Measurements from ENCODE around the gene PLB1.

PLB1 gene

GRCh38 chr2:28590496-28591301 is 94.8 kb downstream of the PLB1 start:
- DNase-seq (ENCODE audit: low read depth in 2 of 2), result no peak

- DNase-seq (ENCODE audit: low read depth in 2 of 2), result no peak
These were observed 96.0 kb downstream of the PLB1 start for GRCh38 chr2:28591711-28592335.

- DNase-seq (ENCODE audit: low read depth in 2 of 2), result no peak
These were observed 96.6 kb downstream of the PLB1 start for GRCh38 chr2:28592481-28592880.

- no peak for DNase-seq (ENCODE audit: low read depth in 2 of 2)
These were observed 97.4 kb downstream of the PLB1 start for GRCh38 chr2:28593160-28593755.

- no peak for DNase-seq (ENCODE audit: low read depth in 2 of 2)
These were observed 98.1 kb downstream of the PLB1 start for GRCh38 chr2:28594000-28594331.

GRCh38 chr2:28594332-28595108 is 98.7 kb downstream of the PLB1 start:
- no peak for DNase-seq (ENCODE audit: low read depth in 2 of 2)

GRCh38 chr2:28595323-28595722 is 99.5 kb downstream of the PLB1 start:
- no peak for DNase-seq (ENCODE audit: low read depth in 2 of 2)

- DNase-seq (ENCODE audit: low read depth in 2 of 2), result no peak
These were observed 102.6 kb downstream of the PLB1 start for GRCh38 chr2:28598484-28598883.

GRCh38 chr2:28600181-28600580 is 104.3 kb downstream of the PLB1 start:
- DNase-seq (ENCODE audit: low read depth in 2 of 2), result no peak

GRCh38 chr2:28601616-28602015 is 105.8 kb downstream of the PLB1 start:
- no peak for DNase-seq (ENCODE audit: low read depth in 2 of 2)

- no peak for DNase-seq (ENCODE audit: low read depth in 2 of 2)
These were observed 106.3 kb downstream of the PLB1 start for GRCh38 chr2:28602136-28602660.

- no peak for DNase-seq (ENCODE audit: low read depth in 2 of 2)
These were observed 107.1 kb downstream of the PLB1 start for GRCh38 chr2:28602751-28603639.

GRCh38 chr2:28603821-28604220 is 108.0 kb downstream of the PLB1 start:
- no peak for DNase-seq (ENCODE audit: low read depth in 2 of 2)

GRCh38 chr2:28604284-28604843 is 108.5 kb downstream of the PLB1 start:
- DNase-seq (ENCODE audit: low read depth in 2 of 2), result no peak

- DNase-seq (ENCODE audit: low read depth in 2 of 2), result no peak
These were observed 111.2 kb downstream of the PLB1 start for GRCh38 chr2:28606986-28607441.

- no peak for DNase-seq (ENCODE audit: low read depth in 2 of 2)
These were observed 112.1 kb downstream of the PLB1 start for GRCh38 chr2:28607730-28608499.

- DNase-seq (ENCODE audit: low read depth in 2 of 2), result no peak
These were observed 112.9 kb downstream of the PLB1 start for GRCh38 chr2:28608500-28609424.

GRCh38 chr2:28610583-28611201 is 114.8 kb downstream of the PLB1 start:
- peak in 1 of 2 experiments; percentile 39 for DNase-seq (ENCODE audit: low read depth in 2 of 2)

All from fibroblast of skin of left biceps (primary cell).